Measurements from ENCODE around the gene NPHP4.

The NPHP4 gene

DNA sequence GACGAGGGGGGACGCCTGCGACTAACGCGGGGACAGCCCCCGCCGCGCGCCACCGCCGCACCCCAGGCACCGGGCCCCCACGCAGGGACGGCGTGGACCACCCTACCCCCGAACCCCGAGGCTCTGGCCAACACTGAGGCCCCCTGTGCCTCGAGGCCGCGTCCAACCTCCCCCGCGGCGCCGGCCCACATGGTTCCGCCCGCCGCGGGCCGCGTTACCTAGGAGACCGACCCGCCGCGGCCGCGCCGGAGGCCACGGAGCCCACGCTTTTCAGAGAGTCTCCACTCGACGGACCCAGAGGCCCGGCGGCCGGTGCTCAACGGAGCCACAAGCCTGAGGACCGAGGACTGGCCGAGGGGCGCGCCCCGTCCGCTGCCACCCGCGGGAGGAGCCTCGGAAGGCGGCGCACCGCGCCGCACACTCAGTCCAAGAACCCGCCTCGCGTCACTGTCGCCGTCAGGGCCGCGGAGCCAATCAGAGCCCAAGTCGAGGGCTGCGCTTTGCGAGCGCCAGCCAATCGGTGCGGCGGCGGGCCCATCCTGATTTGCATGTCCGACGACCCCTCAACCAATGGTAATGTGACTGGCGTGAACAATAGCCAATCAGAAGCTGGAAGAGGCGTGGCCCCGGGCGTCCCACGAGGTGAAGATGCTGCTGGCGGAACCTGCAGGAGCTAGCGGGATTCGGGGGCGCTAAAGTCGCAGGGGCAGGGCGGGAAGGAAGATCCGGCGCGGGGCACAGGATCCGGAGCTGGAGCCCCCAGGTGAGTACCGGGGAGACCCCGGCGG, at the start of gene NPHP4:
Gene NPHP4, minus strand, starts transcription at position 400 of the 788 bp plus-strand sequence. CDS start 6,136 bp downstream, outside the sequence.
- in situ Hi-C loops (cut with MboI; ENCODE audit: low sequenced_read_pairs): no loop called here

DNA sequence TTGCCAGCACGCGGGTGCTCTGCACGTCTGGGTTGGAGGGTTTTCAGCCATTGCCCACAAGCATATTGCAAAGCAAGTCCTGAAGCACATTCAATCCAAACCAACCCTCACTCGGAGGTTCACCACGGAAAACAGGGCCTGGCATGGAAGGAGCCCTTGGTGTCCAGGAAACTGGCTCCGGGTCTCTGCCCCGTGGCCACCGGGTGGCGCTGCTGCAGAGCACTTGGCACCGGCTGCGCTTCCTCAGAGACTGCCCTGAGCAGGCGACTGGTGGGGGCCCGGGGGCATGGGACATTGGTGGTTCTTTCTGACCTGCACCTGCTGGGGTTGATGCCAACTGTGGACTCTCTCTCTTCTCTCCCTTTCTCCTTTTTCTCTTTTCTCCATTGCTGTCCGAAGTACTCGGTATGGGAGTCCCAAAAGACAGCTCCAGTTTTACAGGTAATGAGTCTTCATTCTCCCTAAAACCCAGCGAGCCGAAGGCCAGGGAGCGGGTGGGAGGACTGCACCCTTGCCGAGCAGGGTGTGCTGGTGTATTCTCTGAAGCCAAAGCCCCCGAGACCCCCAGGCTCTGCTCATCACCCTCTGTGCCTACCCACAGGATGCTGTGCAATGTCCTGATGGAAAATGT, 49.3 kb upstream of the NPHP4 start:
- in situ Hi-C loops (cut with MboI; ENCODE audit: low sequenced_read_pairs): no loop called here

DNA sequence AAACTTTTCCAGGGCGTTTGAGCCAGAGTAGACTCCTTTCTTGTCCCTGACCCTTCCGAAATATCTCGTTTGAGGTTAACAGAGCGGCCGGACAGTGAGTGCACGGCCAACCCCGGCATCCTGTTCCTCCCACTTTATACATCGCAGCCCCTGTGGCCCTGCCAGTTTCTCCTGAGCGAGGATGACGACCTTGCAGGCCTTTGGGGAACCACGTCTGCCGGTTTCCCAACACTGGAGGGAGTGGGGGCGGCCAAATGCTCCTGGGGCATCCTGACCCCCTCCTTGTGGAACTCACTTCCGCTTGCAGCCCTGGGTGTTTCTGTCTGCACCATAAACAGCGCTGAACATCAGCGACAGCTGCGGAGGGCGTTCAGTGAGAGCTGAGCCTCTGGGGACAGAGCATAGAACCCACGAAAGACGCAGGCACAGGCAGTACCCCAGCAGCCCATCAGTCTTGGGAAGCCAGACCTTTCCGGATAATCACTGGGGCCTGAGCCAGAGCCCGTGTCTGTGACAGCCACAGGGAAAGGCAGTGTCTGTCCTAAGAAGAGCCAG, 48.7 kb upstream of the NPHP4 start:
- in situ Hi-C loops (cut with MboI; ENCODE audit: low sequenced_read_pairs): no loop called here

DNA sequence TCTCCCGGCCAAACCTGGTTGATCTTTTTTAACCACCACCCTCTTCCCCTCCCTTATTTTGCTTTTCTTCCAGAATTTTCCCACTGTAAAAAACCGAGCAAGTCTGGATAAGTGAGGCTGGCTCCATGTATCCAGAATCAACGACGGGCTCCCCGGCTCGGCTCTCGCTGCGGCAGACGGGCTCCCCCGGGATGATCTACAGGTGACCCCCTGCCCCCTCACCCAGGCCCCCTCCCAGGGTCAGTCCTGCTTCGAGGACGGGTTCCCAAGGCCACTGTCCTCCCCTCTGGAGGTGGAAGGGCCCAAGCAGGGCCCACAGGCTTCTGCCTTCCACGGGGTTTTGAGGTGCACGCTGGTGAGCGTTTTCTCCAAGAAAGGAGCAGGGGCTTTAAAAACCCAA, 48.2 kb upstream of the NPHP4 start:
- in situ Hi-C loops (cut with MboI; ENCODE audit: low sequenced_read_pairs): no loop called here

DNA sequence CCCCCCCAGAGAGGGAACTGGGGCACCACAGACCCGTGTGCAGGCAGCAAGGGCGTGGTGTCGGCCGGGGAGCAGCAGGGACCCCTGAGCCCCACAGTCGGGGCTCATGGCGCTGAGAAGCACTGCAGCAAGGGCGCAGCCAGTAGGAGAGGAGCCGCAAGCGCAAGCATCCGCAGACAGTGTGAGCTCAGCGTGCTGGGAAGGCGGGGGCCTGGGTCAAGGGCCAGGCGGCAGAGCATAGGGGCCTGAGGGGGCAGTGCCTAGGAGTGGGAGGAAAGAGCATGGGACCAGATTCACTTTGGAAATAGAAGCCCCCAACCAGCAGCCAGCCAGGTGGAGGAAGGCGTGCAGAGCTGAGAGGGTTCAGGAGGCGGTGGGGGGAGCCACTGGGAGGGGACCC, 46.8 kb upstream of the NPHP4 start:
- in situ Hi-C loops (cut with MboI; ENCODE audit: low sequenced_read_pairs): no loop called here

DNA sequence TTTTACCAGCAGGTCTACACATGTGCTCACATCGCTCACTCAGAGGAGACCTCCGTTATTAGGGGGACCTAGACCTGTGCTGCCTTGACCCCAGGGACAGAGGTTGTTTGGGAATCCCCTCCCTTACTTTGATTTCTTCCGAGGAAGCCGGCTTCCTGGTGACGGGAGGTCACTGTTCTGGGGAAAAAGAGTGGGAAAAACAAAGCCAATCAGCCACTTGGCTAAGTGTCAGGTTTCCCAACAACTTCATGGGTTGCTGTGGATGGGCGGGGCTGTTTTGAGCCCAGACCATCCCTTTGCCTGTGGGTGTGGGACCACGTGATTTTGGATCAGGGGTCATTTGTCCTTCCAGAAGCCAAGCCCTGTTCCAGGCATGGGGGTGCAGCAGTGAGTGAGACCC, 46.4 kb upstream of the NPHP4 start:
- in situ Hi-C loops (cut with MboI; ENCODE audit: low sequenced_read_pairs): no loop called here

DNA sequence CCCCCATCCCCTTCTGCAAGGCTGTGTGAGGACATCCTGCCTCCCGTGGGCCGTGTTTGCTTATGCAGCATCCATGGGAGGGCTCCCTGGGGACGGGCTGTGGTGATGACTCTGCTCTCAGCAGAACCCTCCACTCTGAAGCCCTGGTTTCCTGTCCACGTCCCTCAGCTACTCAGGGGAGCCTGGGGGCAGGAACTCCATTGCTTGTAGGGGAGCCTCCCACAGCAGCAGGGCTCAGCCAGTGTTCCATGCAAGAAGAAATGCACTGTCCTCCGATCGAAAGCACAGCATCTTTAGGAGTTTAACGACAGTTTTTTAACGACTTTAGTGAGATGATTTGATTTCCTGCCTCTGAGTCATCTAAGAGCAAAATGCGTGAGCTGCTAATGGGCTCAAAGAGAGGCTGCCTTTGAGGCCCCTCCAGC, 45.1 kb upstream of the NPHP4 start:
- in situ Hi-C loops (cut with MboI; ENCODE audit: low sequenced_read_pairs): no loop called here

DNA sequence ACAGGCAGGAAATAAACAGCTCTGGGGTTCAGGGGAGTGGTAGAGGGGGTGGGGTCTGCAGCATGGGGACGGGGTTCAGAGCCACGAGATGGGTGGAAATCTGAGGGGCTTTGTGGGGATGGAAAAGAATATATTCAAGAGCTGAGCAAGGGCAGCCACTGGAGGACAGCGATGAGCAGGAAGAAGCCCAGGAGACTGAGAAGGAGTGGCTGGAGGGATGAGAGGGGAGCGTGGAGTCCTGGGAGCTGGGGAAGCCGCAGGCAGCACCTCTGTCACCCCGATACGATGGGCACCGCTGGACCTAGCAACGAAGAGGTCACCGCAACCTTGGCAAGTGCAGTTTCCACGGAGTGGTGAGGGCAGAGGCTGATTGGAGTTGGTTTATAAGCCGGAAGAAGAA, 43.5 kb upstream of the NPHP4 start:
- in situ Hi-C loops (cut with MboI; ENCODE audit: low sequenced_read_pairs): no loop called here

DNA sequence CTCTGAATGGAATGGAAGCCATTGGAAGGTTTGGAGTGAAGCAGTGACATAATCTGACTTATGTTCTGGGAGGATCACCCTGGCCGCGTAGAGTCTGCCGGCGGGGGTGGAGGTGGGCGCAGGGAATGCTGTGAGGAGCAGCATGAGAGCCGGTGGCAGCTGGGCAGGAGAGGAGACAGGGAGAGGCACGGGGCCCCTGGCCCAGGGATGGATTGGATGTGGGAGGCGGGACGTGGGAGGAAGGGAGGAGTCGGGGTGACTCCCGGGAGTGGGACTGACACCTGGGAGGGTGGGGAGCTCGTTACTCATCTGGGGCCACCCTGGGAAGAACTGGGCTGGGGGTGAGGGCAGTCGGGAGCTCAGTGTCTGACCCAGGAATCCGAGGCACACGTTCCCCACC, 43.1 kb upstream of the NPHP4 start:
- in situ Hi-C loops (cut with MboI; ENCODE audit: low sequenced_read_pairs): no loop called here

DNA sequence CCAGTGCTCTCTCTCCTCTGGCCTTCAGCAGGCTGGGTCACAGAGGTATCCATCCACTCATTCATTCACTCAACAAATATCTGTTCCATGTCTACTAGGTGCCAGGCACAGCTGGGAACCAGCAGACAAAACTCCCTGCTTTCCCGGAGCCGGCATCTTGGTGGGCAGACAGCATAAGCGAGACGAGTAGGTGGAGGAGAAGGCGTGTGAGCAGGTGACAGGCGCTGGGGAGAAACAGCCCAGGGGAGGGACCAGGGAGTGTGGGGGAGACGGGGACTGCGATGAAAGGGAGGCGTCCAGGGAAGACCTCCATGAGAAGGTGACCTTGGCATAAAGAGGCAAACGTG, 42.5 kb upstream of the NPHP4 start:
- in situ Hi-C loops (cut with MboI; ENCODE audit: low sequenced_read_pairs): no loop called here

DNA sequence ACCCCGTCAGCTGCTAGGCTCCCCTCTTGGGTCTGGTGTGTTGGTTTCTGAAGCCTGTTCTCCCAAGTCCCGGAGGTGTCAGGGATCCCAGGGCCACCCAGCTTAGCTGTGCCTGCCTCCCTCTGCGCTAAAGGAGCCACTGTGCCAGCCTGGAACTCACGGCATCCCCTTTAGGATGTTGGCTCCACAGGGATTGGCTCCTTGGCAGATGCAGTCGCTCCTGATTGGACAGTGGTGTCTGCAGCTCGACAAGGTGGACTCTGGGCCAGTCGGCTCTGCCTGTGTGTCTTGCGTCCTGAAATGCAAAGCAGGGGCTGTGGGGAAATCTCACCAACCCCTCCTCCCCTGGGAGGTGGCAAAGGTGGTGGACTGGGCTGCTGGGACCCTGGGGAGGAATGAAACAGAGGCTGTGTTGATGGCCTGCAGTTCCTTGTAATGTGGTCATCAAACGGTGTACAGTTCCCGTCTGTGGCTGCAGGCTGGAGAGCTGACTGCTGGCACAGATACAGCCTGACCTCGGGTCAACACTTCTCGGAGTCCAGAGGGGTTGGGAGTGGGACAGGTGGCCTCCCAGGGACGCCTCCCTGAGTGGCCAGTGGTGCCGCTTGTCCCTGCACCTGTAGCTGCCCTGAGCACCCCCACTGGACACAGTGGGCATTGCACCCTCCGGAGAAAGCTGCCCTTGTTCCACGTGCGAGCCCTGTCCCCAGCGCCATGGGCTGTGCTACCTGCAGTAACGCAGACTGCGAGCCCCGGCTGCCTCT, 41.9 kb upstream of the NPHP4 start:
- in situ Hi-C loops (cut with MboI; ENCODE audit: low sequenced_read_pairs): no loop called here

DNA sequence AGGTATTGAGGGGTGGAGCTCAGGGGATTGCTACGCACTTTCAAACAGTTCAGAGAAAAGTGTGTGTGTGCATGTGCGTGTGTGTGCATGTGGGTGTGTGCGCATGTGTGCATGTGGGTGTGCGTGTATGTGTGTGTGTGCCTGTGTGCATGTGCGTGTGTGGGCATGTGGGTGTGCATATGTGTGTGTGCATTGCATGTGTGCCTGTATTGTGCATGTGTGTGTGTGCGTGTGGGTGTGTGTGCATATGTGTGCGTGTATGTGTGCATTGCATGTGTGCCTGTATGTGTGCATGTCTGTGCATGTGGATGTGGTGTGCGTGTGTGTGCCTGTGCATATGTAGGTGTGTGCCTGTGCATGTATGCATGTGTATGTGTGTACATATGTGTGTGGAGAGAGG, 40.9 kb upstream of the NPHP4 start:
- in situ Hi-C loops (cut with MboI; ENCODE audit: low sequenced_read_pairs): no loop called here

DNA sequence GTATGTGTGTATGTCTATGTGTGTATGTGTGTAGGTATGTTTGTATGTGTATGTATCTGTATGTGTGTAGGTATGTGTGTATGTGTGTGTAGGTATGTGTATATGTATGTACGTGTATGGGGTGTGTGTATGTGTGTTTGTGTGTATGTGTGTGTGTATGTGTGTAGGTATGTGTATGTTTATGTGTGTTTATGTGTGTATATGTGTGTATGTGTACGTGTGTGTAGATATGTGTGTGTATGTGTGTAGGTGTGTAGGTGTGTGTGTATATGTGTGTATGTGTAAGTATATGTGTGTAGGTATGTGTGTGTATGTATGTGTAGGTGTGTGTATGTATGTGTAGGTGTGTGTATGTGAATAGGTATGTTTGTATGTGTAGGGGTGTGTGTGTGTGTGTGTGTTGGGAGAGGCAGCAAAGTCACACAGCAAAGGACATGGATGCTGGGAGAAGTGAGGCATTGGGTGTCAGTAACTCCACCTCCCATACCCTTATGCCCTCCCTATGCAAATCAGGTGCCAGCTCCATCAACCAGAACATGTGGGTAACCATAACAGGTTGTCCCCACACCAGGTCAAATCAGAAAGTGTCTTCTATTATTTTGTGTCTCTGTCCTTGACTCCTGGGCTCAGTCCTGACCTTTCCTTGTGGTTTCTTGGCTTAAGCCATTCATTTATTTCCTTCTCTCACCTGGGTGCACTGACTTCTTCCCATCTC, 38.5 kb upstream of the NPHP4 start:
- in situ Hi-C loops (cut with MboI; ENCODE audit: low sequenced_read_pairs): no loop called here

DNA sequence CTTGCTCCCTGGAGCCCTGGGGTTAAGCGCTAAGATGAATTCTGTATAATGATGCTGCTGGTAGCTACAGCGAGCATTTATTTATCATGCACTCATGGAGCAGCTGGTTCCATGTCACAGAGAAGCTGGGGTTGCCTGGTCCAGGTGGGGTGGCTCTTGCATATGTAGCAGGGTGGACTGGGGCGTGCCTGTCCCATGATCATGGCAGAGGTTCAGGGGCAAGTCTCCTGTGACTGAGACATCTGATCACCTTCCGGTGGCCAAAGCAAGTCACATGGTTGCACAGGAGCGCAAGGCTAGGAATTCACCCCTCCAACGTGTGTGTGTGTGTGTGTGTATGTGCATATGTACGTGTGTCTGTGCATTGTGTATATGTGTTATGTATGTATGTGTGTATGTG, 37.9 kb upstream of the NPHP4 start:
- in situ Hi-C loops (cut with MboI; ENCODE audit: low sequenced_read_pairs): no loop called here

DNA sequence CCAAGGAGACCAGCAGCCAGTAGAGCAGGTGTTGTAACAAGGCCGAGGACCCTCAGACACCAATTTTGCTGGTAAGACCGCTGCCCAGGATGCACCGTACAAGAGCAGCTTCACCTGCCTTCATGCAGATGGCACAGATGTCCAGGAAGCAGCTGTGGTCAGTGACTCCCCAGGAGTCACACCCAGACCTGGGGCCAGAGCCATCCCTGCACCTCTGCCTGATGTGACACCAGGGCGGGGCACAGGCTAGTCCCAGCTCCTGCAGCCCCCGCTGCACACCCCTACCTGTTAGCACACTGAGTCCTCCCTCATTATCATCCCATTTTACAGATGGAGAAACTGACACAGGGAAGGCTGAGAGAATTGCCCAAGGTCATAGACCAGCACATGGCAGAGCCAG, 37.1 kb upstream of the NPHP4 start:
- in situ Hi-C loops (cut with MboI; ENCODE audit: low sequenced_read_pairs): no loop called here

DNA sequence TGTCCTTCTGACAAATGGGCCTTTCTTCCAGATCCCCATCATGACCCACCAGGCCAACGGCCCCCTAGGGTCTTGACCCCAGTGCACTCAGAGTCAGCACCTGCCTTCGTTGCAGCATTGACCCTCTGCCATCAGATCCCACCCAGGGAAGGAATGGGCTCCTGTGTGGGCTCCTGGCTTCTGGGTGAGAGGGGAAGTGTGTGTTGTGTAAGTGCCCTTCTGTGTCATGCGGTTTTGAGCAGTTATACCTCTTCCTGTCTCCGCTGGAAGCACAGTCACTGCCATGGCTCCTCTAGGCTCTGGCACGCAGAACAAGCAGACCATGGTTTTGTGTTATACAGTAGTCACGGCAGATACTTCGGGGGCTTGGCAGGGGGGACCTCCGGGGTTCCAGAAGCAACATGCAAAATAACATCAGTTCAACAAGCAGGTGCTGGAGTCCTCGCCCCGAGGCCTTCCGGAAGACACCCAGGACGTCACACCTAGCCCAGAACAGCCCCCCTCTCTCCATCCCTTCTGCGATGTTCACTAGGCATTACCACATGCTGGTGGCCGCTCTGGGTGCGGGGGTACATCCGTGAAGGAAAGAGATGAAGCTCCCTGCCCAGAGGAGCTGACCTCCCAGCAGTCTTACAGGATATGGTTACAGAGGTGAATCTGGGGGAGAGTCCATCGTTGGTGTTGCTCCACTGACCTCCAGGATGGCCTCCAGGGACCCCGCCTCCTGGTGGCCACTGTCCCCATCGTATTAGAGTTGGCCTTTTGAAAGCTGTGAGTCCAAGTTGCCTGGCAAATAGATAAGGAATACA, 36.0 kb upstream of the NPHP4 start:
- in situ Hi-C loops (cut with MboI; ENCODE audit: low sequenced_read_pairs): no loop called here

DNA sequence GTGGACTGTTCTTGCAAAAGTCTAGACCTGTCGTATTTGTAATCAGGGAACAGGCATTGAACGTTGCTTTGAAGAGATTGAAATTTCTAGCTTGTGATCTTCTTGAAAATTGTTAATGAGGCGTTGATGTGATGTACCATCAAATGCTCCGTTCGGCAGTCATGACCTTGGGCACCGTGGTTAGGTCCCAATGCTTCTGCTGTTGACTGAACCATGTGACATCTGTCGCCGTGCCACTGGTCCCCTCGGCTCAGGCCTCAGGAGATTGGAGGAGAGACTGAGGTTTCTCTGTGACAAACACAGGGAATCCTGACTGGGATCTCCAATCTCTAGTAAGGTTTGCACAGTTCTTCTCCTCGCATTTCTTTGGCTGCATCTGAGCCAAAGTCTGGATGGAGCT, 35.4 kb upstream of the NPHP4 start:
- in situ Hi-C loops (cut with MboI; ENCODE audit: low sequenced_read_pairs): no loop called here

DNA sequence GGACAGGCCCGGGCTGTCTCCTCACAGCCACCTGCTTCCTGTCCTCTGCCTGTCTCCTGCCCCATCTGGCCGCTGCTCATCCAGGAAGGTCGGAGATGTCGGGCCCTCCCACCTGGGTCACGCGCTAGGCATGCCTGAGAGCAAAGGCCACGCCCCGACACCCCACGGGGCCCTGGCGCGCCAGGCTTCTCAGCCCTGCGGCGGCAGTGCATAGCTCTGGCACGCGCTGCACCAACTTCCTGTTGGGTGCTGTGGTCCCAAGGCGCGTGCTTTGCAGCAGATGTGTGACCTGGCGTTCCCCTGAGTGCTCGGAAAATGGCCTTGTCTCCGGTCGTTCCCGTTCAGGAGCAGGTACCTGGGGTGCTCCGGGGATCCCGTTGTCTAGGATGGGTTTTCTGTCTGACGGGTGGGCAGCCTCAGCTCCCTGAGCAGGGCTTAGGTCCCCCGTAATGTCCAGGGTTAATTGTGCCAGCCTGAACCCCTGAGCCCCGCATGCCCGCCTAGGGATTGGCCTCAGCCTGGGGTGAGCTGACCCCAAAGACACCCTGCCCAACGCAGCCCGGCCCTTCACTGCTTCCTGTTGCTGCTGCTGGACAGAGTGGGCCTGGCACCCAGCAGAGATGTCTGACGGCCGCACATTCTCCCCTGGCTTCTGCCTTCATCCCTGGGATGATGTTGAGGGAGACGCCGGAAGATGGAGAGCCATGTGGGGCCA, 34.0 kb upstream of the NPHP4 start:
- in situ Hi-C loops (cut with MboI; ENCODE audit: low sequenced_read_pairs): no loop called here

DNA sequence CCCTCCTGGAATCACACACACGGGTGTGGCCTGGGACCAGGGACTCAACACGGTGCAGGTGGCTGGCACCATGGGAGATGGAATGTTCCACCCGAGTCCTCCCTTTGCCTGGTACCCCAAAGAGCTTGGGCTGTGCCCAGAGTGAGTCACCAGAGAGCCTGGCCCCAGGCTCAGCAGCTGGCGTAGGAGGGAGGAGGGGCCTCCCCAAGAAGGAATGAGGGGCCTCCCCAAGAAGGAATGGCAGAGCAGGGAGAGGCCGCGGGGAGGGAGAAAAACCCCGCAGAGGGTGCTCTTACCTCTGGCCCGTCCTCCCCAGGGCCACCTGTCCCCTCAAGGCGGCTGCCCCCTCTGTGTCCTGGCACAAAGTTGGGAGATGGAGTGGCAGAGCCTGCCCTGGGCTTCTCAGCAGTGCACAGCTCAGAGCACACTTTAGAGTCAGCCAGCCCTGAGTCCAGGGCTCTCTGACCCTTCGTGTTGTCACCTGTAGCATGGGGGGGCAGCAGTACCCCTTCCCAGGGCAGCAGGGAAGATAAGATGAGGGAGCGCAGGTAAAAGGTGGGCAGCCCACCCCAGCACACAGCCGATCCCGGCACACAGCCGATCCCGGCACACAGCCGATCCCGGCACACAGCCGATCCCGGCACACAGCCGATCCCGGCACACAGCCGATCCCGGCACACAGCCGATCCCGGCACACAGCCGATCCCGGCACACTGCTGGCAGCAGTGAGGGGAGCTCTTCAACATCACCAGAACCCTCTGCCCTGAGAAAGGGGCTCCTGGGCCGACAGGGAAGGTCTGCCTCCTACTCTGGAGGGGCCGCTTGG, 33.3 kb upstream of the NPHP4 start:
- in situ Hi-C loops (cut with MboI; ENCODE audit: low sequenced_read_pairs): no loop called here

All from hTERT RPE-1 (cell line).